Activated T-helper 9 cell treated with anti-CD3 and anti-CD28 coated beads, Interleukin-2, amount 50 U/mL, for 16 hours (primary cell): Measurements from ENCODE around the gene FAM3B.

Experiments
- DNase-seq: peaks from one replicate; pipeline ENCODE4 v3.0.0-alpha.2; 2020; ENCODE audit warnings: low read depth

The FAM3B gene

GRCh38 chr21:41397471-41397891 lies 80.9 kb downstream of the FAM3B start:
- DNase-seq, result no peak

- DNase-seq, result no peak
Observed at GRCh38 chr21:41398251-41398650, 81.7 kb downstream of the FAM3B start.

DNA sequence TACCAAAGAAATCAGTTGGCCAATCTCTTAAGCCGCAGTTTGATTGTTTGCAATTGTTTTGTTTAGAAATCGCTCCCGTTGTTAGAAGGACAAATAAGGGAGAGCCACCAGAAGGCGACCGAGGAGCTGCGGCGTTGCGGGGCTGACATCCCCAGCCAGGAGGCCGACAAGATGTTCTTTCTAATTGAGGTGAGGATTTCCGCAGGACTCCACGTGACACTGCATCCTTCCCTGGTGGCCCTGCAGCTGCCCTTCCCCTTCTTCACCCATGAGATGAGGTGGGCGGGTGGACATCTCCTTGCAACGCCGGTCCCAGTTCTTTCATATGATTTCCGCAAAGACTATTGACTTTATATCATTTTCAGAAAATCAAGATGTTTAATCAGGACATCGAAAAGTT lies 82.2 kb downstream of the FAM3B start:
- no peak for DNase-seq

GRCh38 chr21:41399246-41399800 lies 82.7 kb downstream of the FAM3B start:
- DNase-seq, result no peak

DNA sequence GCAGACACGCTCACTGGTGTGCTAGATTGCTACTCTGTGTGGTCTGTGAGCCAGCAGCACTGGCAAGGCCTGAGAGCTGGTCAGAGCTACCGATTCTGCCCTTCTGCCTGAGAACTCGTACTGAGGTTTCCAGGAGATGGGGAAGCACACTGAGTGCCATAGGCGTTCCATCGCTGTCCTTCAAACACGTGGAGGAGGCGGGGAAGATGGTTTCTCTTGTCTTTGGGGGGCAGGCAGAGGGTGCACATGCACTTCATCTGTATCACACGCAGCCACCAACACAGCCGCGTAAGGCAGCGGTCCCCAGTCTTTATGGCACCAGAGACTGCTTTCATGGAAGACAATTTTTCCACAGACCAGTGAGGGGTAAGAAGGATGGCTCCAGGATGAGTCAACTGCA lies 85.6 kb downstream of the FAM3B start:
- DNase-seq, result no peak

DNA sequence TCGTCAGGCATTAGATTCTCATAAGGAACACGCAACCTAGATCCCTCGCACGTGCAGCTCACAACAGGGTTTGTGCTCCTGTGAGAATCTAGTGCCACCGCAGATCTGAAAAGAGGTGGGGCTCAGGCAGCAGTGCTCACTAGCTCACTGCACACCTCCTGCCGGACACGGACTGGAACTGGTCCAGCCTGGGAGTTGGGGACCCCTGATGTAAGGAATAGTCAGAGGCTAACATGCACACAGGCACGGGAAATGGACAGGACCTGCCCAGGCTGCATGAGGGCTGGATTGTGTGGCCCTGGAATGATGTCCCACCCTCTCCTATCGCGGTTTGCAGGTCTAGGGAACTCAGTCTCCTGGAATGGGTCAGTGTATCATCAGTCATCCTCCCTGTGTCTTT lies 86.2 kb downstream of the FAM3B start:
- no peak for DNase-seq

DNA sequence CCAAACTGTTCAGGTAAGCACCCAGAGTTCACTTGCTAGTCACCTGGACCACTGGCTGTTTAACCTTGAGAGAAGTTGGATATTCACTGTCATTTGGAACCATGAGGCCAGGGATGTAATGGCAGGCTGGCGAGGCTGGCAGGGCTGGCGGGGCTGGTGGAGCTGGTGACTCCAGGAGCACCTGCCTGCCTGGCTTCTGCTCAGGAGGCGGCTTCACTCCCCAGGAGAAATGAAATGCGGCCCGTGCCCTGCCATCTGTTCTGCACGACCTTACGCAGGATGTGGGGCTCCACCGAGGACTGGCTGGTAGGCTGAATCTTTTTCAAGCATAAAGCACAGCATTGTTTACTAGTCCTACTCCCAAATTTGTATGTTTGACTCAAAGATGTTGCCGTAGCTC lies 86.7 kb downstream of the FAM3B start:
- no peak for DNase-seq

DNA sequence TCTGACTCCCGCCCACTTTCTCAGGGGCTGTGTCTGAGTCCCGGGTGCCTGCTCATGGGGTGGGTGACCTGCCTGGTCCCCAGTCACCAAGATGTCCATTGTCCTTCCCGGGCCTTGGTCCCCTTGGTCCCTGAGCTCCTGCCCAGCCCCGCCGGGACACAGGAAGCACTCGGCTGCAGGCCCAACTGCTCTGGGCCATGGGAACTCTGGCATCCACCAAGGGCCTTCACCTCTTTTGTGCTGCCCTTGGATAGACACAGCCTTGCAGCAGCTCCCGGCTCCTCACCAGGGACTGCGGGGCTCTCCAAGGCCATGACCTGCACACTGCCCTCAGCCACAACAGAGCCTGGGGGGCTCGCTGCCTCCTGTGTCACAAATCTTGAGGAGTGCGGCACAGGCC lies 87.4 kb downstream of the FAM3B start:
- DNase-seq, result no peak

GRCh38 chr21:41405321-41405720 lies 88.7 kb downstream of the FAM3B start:
- DNase-seq, result no peak

GRCh38 chr21:41406340-41406739 lies 89.7 kb downstream of the FAM3B start:
- DNase-seq, result no peak
